Neural cell (in vitro differentiated cells): ENCODE data around the gene TSHR.

ENCODE experiments used
- CTCF ChIP-seq: fragments of 450-650 bp; IDR thresholded peaks from 2 replicates; pipeline ENCODE4 v1.5.1; 2014; ENCODE audit warnings: antibody characterized with exemption, mild to moderate bottlenecking, moderate library complexity; ENCODE audit not compliant: poor library complexity, severe bottlenecking
- EP300 ChIP-seq: fragments of 450-650 bp; conservative IDR thresholded peaks from 2 replicates; pipeline ENCODE4 v1.6.1; 2014; ENCODE audit warnings: antibody characterized with exemption, mild to moderate bottlenecking, moderate library complexity; ENCODE audit not compliant: poor library complexity, severe bottlenecking
- EZH2 ChIP-seq: fragments of 200-600, 300-800 bp; shearing (Covaris generic), sonication (generic); IDR thresholded peaks from 2 replicates; pipeline ENCODE4 v1.6.1; 2014; ENCODE audit warnings: antibody characterized with exemption, low read length, borderline replicate concordance, mild to moderate bottlenecking; ENCODE audit not compliant: insufficient read depth, poor library complexity, severe bottlenecking
- POLR2AphosphoS5 ChIP-seq: IDR thresholded peaks from 2 replicates; pipeline ENCODE4 v1.6.1; 2012
- REST ChIP-seq: IDR thresholded peaks from 2 replicates; pipeline ENCODE4 v1.6.1; 2012; ENCODE audit warnings: borderline replicate concordance
- TAF1 ChIP-seq: IDR thresholded peaks from 2 replicates; pipeline ENCODE4 v1.6.1; 2012; ENCODE audit warnings: low read depth

GRCh38 chr14:81169267-81169666 lies 213.8 kb downstream of the TSHR start:
- TF ChIP-seq CTCF (no peak), EZH2 (no peak), EP300 (no peak), POLR2AphosphoS5 (no peak), REST (no peak), TAF1 (no peak)
